Esophagus muscularis mucosa (tissue), 3 donors: Measurements from ENCODE around the gene PHACTR1.

Experiments
- POLR2A ChIP-seq: fragments of 450-650 bp; IDR thresholded peaks from one replicate; pipeline ENCODE4 v1.6.1; 2017; ENCODE audit warnings: antibody characterized with exemption, moderate library complexity, mild to moderate bottlenecking, low read depth
- TF ChIP-seq, protein P1 (sequence below), 3 experiments: fragments of 200-600 bp in 2 of 3; fragments of 450-650 bp in 1 of 3; sonication (generic) in 2 of 3; IDR thresholded peaks; one replicate each; pipeline ENCODE4 v1.5.1; 2017 to 2019; ENCODE audit warnings: antibody characterized with exemption in 3 of 3, mild to moderate bottlenecking in 2 of 3, moderate library complexity in 1 of 3

GRCh38 chr6:13188306-13188705, 471.7 kb downstream of the PHACTR1 start:
- no peak for TF ChIP-seq POLR2A
- TF ChIP-seq, protein P1, sequence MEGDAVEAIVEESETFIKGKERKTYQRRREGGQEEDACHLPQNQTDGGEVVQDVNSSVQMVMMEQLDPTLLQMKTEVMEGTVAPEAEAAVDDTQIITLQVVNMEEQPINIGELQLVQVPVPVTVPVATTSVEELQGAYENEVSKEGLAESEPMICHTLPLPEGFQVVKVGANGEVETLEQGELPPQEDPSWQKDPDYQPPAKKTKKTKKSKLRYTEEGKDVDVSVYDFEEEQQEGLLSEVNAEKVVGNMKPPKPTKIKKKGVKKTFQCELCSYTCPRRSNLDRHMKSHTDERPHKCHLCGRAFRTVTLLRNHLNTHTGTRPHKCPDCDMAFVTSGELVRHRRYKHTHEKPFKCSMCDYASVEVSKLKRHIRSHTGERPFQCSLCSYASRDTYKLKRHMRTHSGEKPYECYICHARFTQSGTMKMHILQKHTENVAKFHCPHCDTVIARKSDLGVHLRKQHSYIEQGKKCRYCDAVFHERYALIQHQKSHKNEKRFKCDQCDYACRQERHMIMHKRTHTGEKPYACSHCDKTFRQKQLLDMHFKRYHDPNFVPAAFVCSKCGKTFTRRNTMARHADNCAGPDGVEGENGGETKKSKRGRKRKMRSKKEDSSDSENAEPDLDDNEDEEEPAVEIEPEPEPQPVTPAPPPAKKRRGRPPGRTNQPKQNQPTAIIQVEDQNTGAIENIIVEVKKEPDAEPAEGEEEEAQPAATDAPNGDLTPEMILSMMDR (IDR thresholded peaks at IDR 0.05) = no peak
